ENCODE measurements around the gene ZFTA. TPM values are rescaled to one million over a fixed set of nuclear protein-coding genes. Genes with fewer than 3 reads are reported as not detected.

ZFTA gene
- total RNA-seq, 1 experiment from 2014 or later = 44.7 TPM

GRCh38 chr11:63793161-63793560 lies 24.6 kb upstream of the ZFTA start (continued):
- TF ChIP-seq ARID4B (CRISPR knock-in tag; IDR thresholded peaks at IDR 0.05; ENCODE audit: borderline replicate concordance) = no peak

GRCh38 chr11:63791495-63792167 lies 23.1 kb upstream of the ZFTA start:
- Mint-ChIP-seq H3K27ac (no peak overlapping the region), H3K27me3 (ENCODE audit: low read depth) (peaks cover 18% of the 10 kb centered on the region), H3K36me3 (peaks cover 19% of the 10 kb centered on the region), H3K9me3 (peaks cover 26% of the 10 kb centered on the region), H3K4me3 (no peak overlapping the region), H3K4me1 (no peaks in the 10 kb centered on the region)
- TF ChIP-seq NR1H2 (CRISPR knock-in tag; IDR thresholded peaks at IDR 0.05) (no peak), ZNF423 (CRISPR knock-in tag; IDR thresholded peaks at IDR 0.05) (no peak), GTF2I (CRISPR knock-in tag; conservative IDR thresholded peaks at IDR 0.05) (no peak)
- TF ChIP-seq, protein P1, sequence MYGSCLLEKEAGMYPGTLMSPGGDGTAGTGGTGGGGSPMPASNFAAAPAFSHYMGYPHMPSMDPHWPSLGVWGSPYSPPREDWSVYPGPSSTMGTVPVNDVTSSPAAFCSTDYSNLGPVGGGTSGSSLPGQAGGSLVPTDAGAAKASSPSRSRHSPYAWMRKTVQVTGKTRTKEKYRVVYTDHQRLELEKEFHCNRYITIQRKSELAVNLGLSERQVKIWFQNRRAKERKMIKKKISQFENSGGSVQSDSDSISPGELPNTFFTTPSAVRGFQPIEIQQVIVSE (CRISPR knock-in tag; IDR thresholded peaks at IDR 0.05; ENCODE audit: borderline replicate concordance) = no peak
- ChIA-PET POLR2A (no interaction called here), CTCF (no interaction called here)
- ATAC-seq (no peak), DNase-seq (ENCODE audit: low spot score) (no peak)

DNA sequence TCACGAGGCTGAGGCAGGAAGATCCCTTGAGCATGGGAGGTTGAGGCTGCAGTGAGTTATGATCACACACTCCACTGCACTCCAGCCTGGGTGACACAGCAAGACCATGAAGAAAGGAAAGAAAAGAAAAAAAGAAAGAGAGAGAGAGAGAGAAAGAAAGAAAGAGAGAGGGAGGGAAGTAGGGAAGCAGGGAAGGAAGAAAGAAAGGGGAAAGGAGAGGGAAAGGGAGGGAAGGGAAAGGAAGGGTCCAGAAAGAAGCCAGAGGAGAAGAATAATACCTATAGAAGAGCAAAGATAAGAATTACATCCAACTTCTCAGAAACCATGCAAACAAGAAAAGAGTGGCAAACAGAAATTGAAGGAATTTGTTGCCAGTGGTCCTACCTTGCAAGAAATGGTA lies 17.2 kb upstream of the ZFTA start:
- ChIA-PET CTCF (no interaction called here), POLR2A (interaction anchor here (0.7 kb wide), 1 partner anchor 37 kb away, joined by 6 read pairs; no protein-coding TSS in a partner anchor)
- H3K4me3 Mint-ChIP-seq = no peak overlapping the region
- TF ChIP-seq HMGA2 (CRISPR knock-in tag; IDR thresholded peaks at IDR 0.05) = no peak
- TF ChIP-seq PRDM15 (CRISPR knock-in tag; IDR thresholded peaks at IDR 0.05) = no peak
- no peak for TF ChIP-seq NFYB (CRISPR knock-in tag; conservative IDR thresholded peaks at IDR 0.05; ENCODE audit: low read depth)
- no peak for TF ChIP-seq ZNF281 (CRISPR knock-in tag; IDR thresholded peaks at IDR 0.05)
- no peak for TF ChIP-seq PRRX2 (CRISPR knock-in tag; IDR thresholded peaks at IDR 0.05)
- TF ChIP-seq ZNF423 (CRISPR knock-in tag; IDR thresholded peaks at IDR 0.05) = no peak
- no peak for TF ChIP-seq FOXK1 (CRISPR knock-in tag; IDR thresholded peaks at IDR 0.05)
- TF ChIP-seq NR3C1 (CRISPR knock-in tag; conservative IDR thresholded peaks at IDR 0.05; ENCODE audit: low read depth) = no peak
- no peak for TF ChIP-seq FOXP1 (CRISPR knock-in tag; IDR thresholded peaks at IDR 0.05; ENCODE audit: borderline replicate concordance)
- no peak for TF ChIP-seq IRF2 (CRISPR knock-in tag; IDR thresholded peaks at IDR 0.05; ENCODE audit: borderline replicate concordance, low read depth)
- no peak for TF ChIP-seq CREB1 (CRISPR knock-in tag; IDR thresholded peaks at IDR 0.05)
- TF ChIP-seq ZNF396 (CRISPR knock-in tag; IDR thresholded peaks at IDR 0.05; ENCODE audit: borderline replicate concordance) = no peak
- TF ChIP-seq ZNF512 (CRISPR knock-in tag; IDR thresholded peaks at IDR 0.05; ENCODE audit: borderline replicate concordance) = no peak
- no peak for TF ChIP-seq SMAD3 (CRISPR knock-in tag; IDR thresholded peaks at IDR 0.05; ENCODE audit: borderline replicate concordance)
- TF ChIP-seq ELF4 (CRISPR knock-in tag; IDR thresholded peaks at IDR 0.05; ENCODE audit: low read depth) = no peak
- no peak for TF ChIP-seq ZNF232 (CRISPR knock-in tag; IDR thresholded peaks at IDR 0.05)
- peaks cover 5% of the 10 kb centered on the region for H3K36me3 Mint-ChIP-seq
- H3K4me1 Mint-ChIP-seq = no peaks in the 10 kb centered on the region
- H3K27ac Mint-ChIP-seq = no peak overlapping the region; the same call in 1 of the 2 replicates
- peaks cover 18% of the 10 kb centered on the region for H3K27me3 Mint-ChIP-seq (ENCODE audit: low read depth)
- no peak for ATAC-seq
- peaks cover 4% of the 10 kb centered on the region; the same call in 1 of the 2 replicates for H3K9me3 Mint-ChIP-seq
- no peak for DNase-seq (ENCODE audit: low spot score)
